Measurements from ENCODE around the gene C9orf152. TPM values are rescaled to one million over a fixed set of nuclear protein-coding genes. Genes with fewer than 3 reads are reported as not detected.

C9orf152 gene
- total and polyA plus RNA-seq, 2 donors from 2014 or later = 1.8 TPM; not detected in 1

GRCh38 chr9:110220809-110221208 is 12.8 kb upstream of the C9orf152 start:
- Histone ChIP-seq H3K9me3 (ENCODE audit: control insufficient read depth in 2 of 3, insufficient read depth in 1 of 3, low read length in 3 of 3) (no peaks in the 10 kb centered on the region), H3K4me1 (ENCODE audit: control insufficient read depth in 2 of 3, insufficient read depth in 2 of 3, low read depth in 1 of 3, low read length in 3 of 3) (no peaks in the 10 kb centered on the region), H3K27me3 (ENCODE audit: control insufficient read depth, insufficient read depth, low read length) (no peaks in the 10 kb centered on the region), H3K9ac (ENCODE audit: low read length in 3 of 3) (no peak overlapping the region), H3K27ac (ENCODE audit: low read depth in 2 of 2, low read length in 2 of 2) (no peak overlapping the region), H3K36me3 (ENCODE audit: control insufficient read depth in 2 of 3, insufficient read depth in 3 of 3, low read length in 3 of 3) (no peaks in the 10 kb centered on the region), H3K4me3 (ENCODE audit: low read length in 3 of 3) (no peak overlapping the region)
- intact Hi-C loops (cut with DNase I) = no loop called here
- TF ChIP-seq CTCF (IDR thresholded peaks at IDR 0.05; ENCODE audit: borderline replicate concordance, extremely low read depth, insufficient read depth) = no peak
- DNase-seq (peak in 1 of 5 donors; percentile 6), FAIRE-seq (no peak)

- H3K4me3 ChIP-seq (ENCODE audit: low read length in 3 of 3) = no peak overlapping the region
- H3K36me3 ChIP-seq (ENCODE audit: control insufficient read depth in 2 of 3, insufficient read depth in 3 of 3, low read length in 3 of 3) = no peaks in the 10 kb centered on the region
- H3K9ac ChIP-seq (ENCODE audit: low read length in 3 of 3) = peak overlapping the region in 1 of 3 donors; percentile 15
- H3K9me3 ChIP-seq (ENCODE audit: control insufficient read depth in 2 of 3, insufficient read depth in 1 of 3, low read length in 3 of 3) = no peaks in the 10 kb centered on the region
- no peaks in the 10 kb centered on the region for H3K4me1 ChIP-seq (ENCODE audit: control insufficient read depth in 2 of 3, insufficient read depth in 2 of 3, low read depth in 1 of 3, low read length in 3 of 3)
- DNase-seq = peak in 2 of 5 donors; percentile 38 to 43
- peak; percentile 73 for TF ChIP-seq CTCF (IDR thresholded peaks at IDR 0.05; ENCODE audit: borderline replicate concordance, extremely low read depth, insufficient read depth)
- no peak overlapping the region for H3K27ac ChIP-seq (ENCODE audit: low read depth in 2 of 2, low read length in 2 of 2)
- intact Hi-C loops (cut with DNase I) = loop anchor here (5.0 kb wide), 1 partner anchor 35 kb away; no protein-coding TSS in a partner anchor
- peak; percentile 62 for FAIRE-seq
- no peaks in the 10 kb centered on the region for H3K27me3 ChIP-seq (ENCODE audit: control insufficient read depth, insufficient read depth, low read length)
These were observed 9.7 kb upstream of the C9orf152 start for GRCh38 chr9:110217656-110218099.

- H3K9ac ChIP-seq (ENCODE audit: low read length in 3 of 3) = no peak overlapping the region
- H3K4me1 ChIP-seq (ENCODE audit: control insufficient read depth in 2 of 3, insufficient read depth in 2 of 3, low read depth in 1 of 3, low read length in 3 of 3) = no peaks in the 10 kb centered on the region
- DNase-seq = no peak
- H3K9me3 ChIP-seq (ENCODE audit: control insufficient read depth in 2 of 3, insufficient read depth in 1 of 3, low read length in 3 of 3) = no peaks in the 10 kb centered on the region
- no peak for TF ChIP-seq CTCF (IDR thresholded peaks at IDR 0.05; ENCODE audit: borderline replicate concordance, extremely low read depth, insufficient read depth)
- no peak overlapping the region for H3K27ac ChIP-seq (ENCODE audit: low read depth in 2 of 2, low read length in 2 of 2)
- FAIRE-seq = no peak
- no peaks in the 10 kb centered on the region for H3K27me3 ChIP-seq (ENCODE audit: control insufficient read depth, insufficient read depth, low read length)
- no peaks in the 10 kb centered on the region for H3K36me3 ChIP-seq (ENCODE audit: control insufficient read depth in 2 of 3, insufficient read depth in 3 of 3, low read length in 3 of 3)
- H3K4me3 ChIP-seq (ENCODE audit: low read length in 3 of 3) = no peak overlapping the region
- intact Hi-C loops (cut with DNase I) = loop anchor here (5.0 kb wide), 1 partner anchor 32 kb away; no protein-coding TSS in a partner anchor
These were observed 6.8 kb upstream of the C9orf152 start for GRCh38 chr9:110214586-110215355.
